ENCODE data around the gene DDX27.

Gene DDX27

GRCh38 chr20:49203746-49204145 is 15.5 kb upstream of the DDX27 start:
- no peak for DNase-seq (ENCODE audit: low spot score)

- no peak for DNase-seq (ENCODE audit: low spot score)
Observed at GRCh38 chr20:49207076-49207475, 12.1 kb upstream of the DDX27 start.

- DNase-seq (ENCODE audit: low spot score): no peak
Observed at GRCh38 chr20:49210101-49210756, 9.0 kb upstream of the DDX27 start.

- DNase-seq (ENCODE audit: low spot score): no peak
Observed at GRCh38 chr20:49210757-49211110, 8.5 kb upstream of the DDX27 start.

GRCh38 chr20:49214571-49214970 is 4.6 kb upstream of the DDX27 start:
- no peak for DNase-seq (ENCODE audit: low spot score)

GRCh38 chr20:49215232-49215631 is 4.0 kb upstream of the DDX27 start:
- DNase-seq (ENCODE audit: low spot score): no peak

- DNase-seq (ENCODE audit: low spot score): peak; percentile 94
Observed at GRCh38 chr20:49216991-49217578, 2.1 kb upstream of the DDX27 start.

- DNase-seq (ENCODE audit: low spot score): peak; percentile 4
Observed at GRCh38 chr20:49218739-49219090, 501 bp upstream of the DDX27 start.

GRCh38 chr20:49219924-49220831 is 962 bp downstream of the DDX27 start:
- DNase-seq (ENCODE audit: low spot score): no peak

GRCh38 chr20:49225896-49226295 is 6.7 kb downstream of the DDX27 start:
- no peak for DNase-seq (ENCODE audit: low spot score)

GRCh38 chr20:49228676-49229075 is 9.5 kb downstream of the DDX27 start:
- no peak for DNase-seq (ENCODE audit: low spot score)

- no peak for DNase-seq (ENCODE audit: low spot score)
Observed at GRCh38 chr20:49229381-49229780, 10.2 kb downstream of the DDX27 start.

GRCh38 chr20:49230021-49230420 is 10.8 kb downstream of the DDX27 start:
- DNase-seq (ENCODE audit: low spot score): no peak

- no peak for DNase-seq (ENCODE audit: low spot score)
Observed at GRCh38 chr20:49230561-49231133, 11.4 kb downstream of the DDX27 start.

GRCh38 chr20:49231471-49231870 is 12.3 kb downstream of the DDX27 start:
- no peak for DNase-seq (ENCODE audit: low spot score)

GRCh38 chr20:49233226-49233625 is 14.0 kb downstream of the DDX27 start:
- DNase-seq (ENCODE audit: low spot score): no peak

GRCh38 chr20:49234831-49235230 is 15.6 kb downstream of the DDX27 start:
- DNase-seq (ENCODE audit: low spot score): no peak

GRCh38 chr20:49236301-49236700 is 17.1 kb downstream of the DDX27 start:
- DNase-seq (ENCODE audit: low spot score): no peak

- DNase-seq (ENCODE audit: low spot score): no peak
Observed at GRCh38 chr20:49237531-49237930, 18.3 kb downstream of the DDX27 start.

GRCh38 chr20:49245921-49246740 is 26.9 kb downstream of the DDX27 start:
- peak; percentile 50 for DNase-seq (ENCODE audit: low spot score)

GRCh38 chr20:49247169-49247723 is 28.0 kb downstream of the DDX27 start:
- DNase-seq (ENCODE audit: low spot score): no peak

GRCh38 chr20:49247792-49248191 is 28.6 kb downstream of the DDX27 start:
- no peak for DNase-seq (ENCODE audit: low spot score)

Data from CD4-positive, alpha-beta T cell treated with Interleukin-2 at 100 ng/mL for 4 hours (primary cell).